SK-N-SH (cell line): ENCODE results near the gene SELENOS. TPM values are rescaled to one million over a fixed set of nuclear protein-coding genes. Genes with fewer than 3 reads are reported as not detected.

Experiments
- CTCF ChIA-PET: fragments of 300-600, 350-600 bp; formaldehyde crosslinking; extraction: SDS; loops from one replicate; lab custom pipeline; 2021; lab: Yijun Ruan, JAX
- POLR2A ChIA-PET: fragments of 350-600 bp; sonication (Branson Sonifier 250); formaldehyde crosslinking; extraction: SDS; loops from one replicate; lab custom pipeline; 2020; ENCODE audit warnings: antibody characterized with exemption, inconsistent platforms; lab: Yijun Ruan, JAX
- DNase-seq: peaks from one replicate; pipeline ENCODE4 v3.0.0; 2012
- H2AFZ ChIP-seq: fragments of 200-600 bp; sonication (generic); 2 replicates; pipeline ENCODE4 v1.8.1; 2016; ENCODE audit warnings: antibody characterized with exemption, mild to moderate bottlenecking, low read depth
- H3F3A ChIP-seq: fragments of 200-600 bp; sonication (generic); replicated peaks from 2 replicates; pipeline ENCODE3; 2016; ENCODE audit warnings: antibody characterized with exemption, mild to moderate bottlenecking; ENCODE audit not compliant: insufficient read depth
- H3K27ac ChIP-seq, 2 experiments: fragments of 200-500 bp in 1 of 2; fragments of 200-600 bp in 1 of 2; sonication (Bioruptor generic) in 1 of 2; sonication (generic), shearing (Covaris generic) in 1 of 2; 2 replicates each; pipeline versions ENCODE4 v1.5.1 to v1.6.1; 2014 to 2016; ENCODE audit warnings: low read depth in 2 of 2, inconsistent platforms in 1 of 2, low read length in 1 of 2, mild to moderate bottlenecking in 1 of 2, mixed read lengths in 1 of 2
- H3K27me3 ChIP-seq: fragments of 200-600 bp; sonication (generic), shearing (Covaris generic); 2 replicates; pipeline ENCODE4 v1.6.1; 2016; ENCODE audit warnings: mixed run types; ENCODE audit not compliant: insufficient read depth
- H3K36me3 ChIP-seq, 2 experiments: fragments of 200-500 bp in 1 of 2; fragments of 200-600 bp in 1 of 2; sonication (Bioruptor generic) in 1 of 2; sonication (generic) in 1 of 2; replicated peaks in 1 of 2; 2 replicates each; pipeline versions ENCODE3 to v1.5.1; 2014 to 2016; ENCODE audit warnings: low read length in 1 of 2, mild to moderate bottlenecking in 1 of 2; ENCODE audit not compliant: insufficient read depth in 2 of 2, control insufficient read depth in 1 of 2
- H3K4me1 ChIP-seq, 2 experiments: fragments of 200-500 bp in 1 of 2; fragments of 200-600 bp in 1 of 2; sonication (Bioruptor generic) in 1 of 2; sonication (generic), shearing (Covaris generic) in 1 of 2; 2 replicates each; pipeline versions ENCODE4 v1.5.1 to v1.6.1; 2014 to 2016; ENCODE audit warnings: low read depth in 1 of 2, low read length in 1 of 2, mixed run types in 1 of 2; ENCODE audit not compliant: insufficient read depth in 2 of 2, control insufficient read depth in 1 of 2
- H3K4me2 ChIP-seq: fragments of 200-600 bp; sonication (generic), shearing (Covaris generic); 2 replicates; pipeline ENCODE4 v1.6.1; 2017; ENCODE audit warnings: mixed run types
- H3K4me3 ChIP-seq, 2 experiments: fragments of 200-500 bp in 1 of 2; fragments of 200-600 bp in 1 of 2; sonication (Bioruptor generic) in 1 of 2; sonication (generic), shearing (Covaris generic) in 1 of 2; 2 replicates each; pipeline versions ENCODE4 v1.5.1 to v1.8.1; 2014 to 2016; ENCODE audit warnings: low read depth in 2 of 2, inconsistent platforms in 1 of 2, low read length in 1 of 2, mild to moderate bottlenecking in 1 of 2, mixed read lengths in 1 of 2, moderate library complexity in 1 of 2
- H3K79me2 ChIP-seq: fragments of 200-600 bp; sonication (generic); 2 replicates; pipeline ENCODE4 v1.8.1; 2017; ENCODE audit warnings: mild to moderate bottlenecking; ENCODE audit not compliant: insufficient read depth
- H3K9ac ChIP-seq: fragments of 200-600 bp; sonication (generic); 2 replicates; pipeline ENCODE4 v1.6.1; 2017; ENCODE audit warnings: mixed run types
- H3K9me2 ChIP-seq: fragments of 200-600 bp; sonication (generic); 2 replicates; pipeline ENCODE4 v1.6.1; 2017; ENCODE audit warnings: mixed run types
- H3K9me3 ChIP-seq: fragments of 200-600 bp; sonication (generic); 2 replicates; pipeline ENCODE4 v1.6.1; 2017; ENCODE audit warnings: mixed run types, mild to moderate bottlenecking, moderate library complexity
- H4K20me1 ChIP-seq: fragments of 200-600 bp; sonication (generic); 2 replicates; pipeline ENCODE4 v1.6.1; 2017; ENCODE audit warnings: mild to moderate bottlenecking, mixed run types; ENCODE audit not compliant: insufficient read depth
- CTCF ChIP-seq: fragments of 200-600 bp; sonication (generic); IDR thresholded peaks from 2 replicates; pipeline ENCODE4 v1.6.1; 2017; ENCODE audit warnings: antibody characterized with exemption, mild to moderate bottlenecking, moderate library complexity
- EP300 ChIP-seq, 2 experiments: IDR thresholded peaks; 2 replicates each; pipeline versions ENCODE4 v1.4.0 to v1.6.1; 2012; ENCODE audit warnings: borderline replicate concordance in 1 of 2, low read depth in 1 of 2, low read length in 1 of 2
- FOSL2 ChIP-seq: IDR thresholded peaks from 2 replicates; pipeline ENCODE4 v1.4.0; 2012; ENCODE audit warnings: low read depth, mild to moderate bottlenecking, moderate library complexity, borderline replicate concordance
- NRF1 ChIP-seq: IDR thresholded peaks from 2 replicates; pipeline ENCODE4 v1.6.1; 2012; ENCODE audit warnings: low read depth, mild to moderate bottlenecking, low read length
- RAD21 ChIP-seq: IDR thresholded peaks from 2 replicates; pipeline ENCODE4 v1.6.1; 2012; ENCODE audit warnings: mild to moderate bottlenecking, low read length
- RCOR1 ChIP-seq: fragments of 150-350 bp; IDR thresholded peaks from 2 replicates; pipeline ENCODE4 v1.6.1; 2017; ENCODE audit warnings: antibody characterized with exemption, low read length
- RFX5 ChIP-seq: IDR thresholded peaks from 2 replicates; pipeline ENCODE4 v1.6.1; 2012; ENCODE audit warnings: mild to moderate bottlenecking, improper control_type of control experiment, low read length
- RXRA ChIP-seq: IDR thresholded peaks from 2 replicates; pipeline ENCODE4 v1.4.0; 2012; ENCODE audit warnings: low read depth, mild to moderate bottlenecking, borderline replicate concordance
- SMC3 ChIP-seq: IDR thresholded peaks from 2 replicates; pipeline ENCODE4 v1.6.1; 2012; ENCODE audit warnings: low read depth, low read length, improper control_type of control experiment
- TCF12 ChIP-seq: IDR thresholded peaks from 2 replicates; pipeline ENCODE4 v1.4.0; 2012
- WGBS: methylation state at CpG from one replicate; pipeline ENCODE4 v1.1.6; 2017; ENCODE audit warnings: low lambda C conversion rate; 5-methylcytosine and 5-hydroxymethylcytosine counted together
- polyA plus RNA-seq, 3 experiments: library from polyadenylated mRNA; depleted of rRNA; stranded (reverse); fragments of >200 nt; gene quantifications; 2 replicates each; pipeline ENCODE4 v1.2.3, GENCODE V29; 2012
- TF ChIP-seq, protein P1 (sequence below): fragments of 150-350 bp; IDR thresholded peaks from 2 replicates; pipeline ENCODE4 v1.6.1; 2016; ENCODE audit warnings: mild to moderate bottlenecking, low read depth, low read length

SELENOS gene
- polyA plus RNA-seq, 1 of the 3 experiments (the other 2 are of a cell fraction) = 101 TPM

DNA sequence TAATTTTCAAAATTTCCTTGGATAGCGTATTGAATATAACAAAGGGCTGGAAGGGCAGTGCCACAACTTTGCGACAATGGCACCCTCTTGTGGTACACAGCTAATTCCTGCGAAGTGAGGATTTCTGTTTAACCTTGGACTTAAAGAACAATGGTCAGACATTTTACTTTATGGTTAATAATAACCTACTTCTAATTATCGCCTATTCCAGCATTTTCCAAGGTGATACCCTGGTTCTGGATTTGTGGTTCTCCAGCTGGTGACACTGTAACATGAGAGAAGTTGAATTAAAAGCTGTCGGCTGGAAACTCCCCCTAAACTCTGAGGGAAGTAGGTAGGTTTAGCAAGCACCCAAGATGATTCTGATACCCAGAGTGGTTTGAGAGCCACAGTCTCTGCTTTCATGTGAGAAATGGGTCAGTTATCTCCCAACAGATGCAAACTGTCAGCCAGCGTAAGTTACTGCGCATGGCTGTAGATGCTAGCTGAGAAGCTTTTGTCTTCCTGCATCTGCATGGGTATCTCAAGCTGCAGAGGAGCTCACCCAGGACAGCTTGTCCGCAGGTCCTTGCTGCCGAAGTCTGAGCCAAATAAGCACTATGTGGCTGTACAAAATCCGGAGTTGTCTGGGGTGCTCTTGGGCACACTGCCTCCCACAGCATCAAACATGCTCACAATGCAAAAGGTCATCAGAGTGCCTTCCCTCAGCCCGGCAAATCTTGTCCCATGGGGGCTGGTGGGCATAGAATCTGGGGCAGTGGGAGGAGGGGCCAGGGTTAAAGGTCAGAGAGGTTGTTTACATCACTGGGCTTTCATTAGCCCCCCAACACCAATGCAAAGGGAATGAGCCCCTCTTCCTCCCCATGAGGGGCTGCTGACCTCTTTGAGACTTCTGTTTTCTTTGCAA is 18.8 kb downstream of the SELENOS start:
- H2AFZ ChIP-seq = peak overlapping the region; percentile 80
- H3K79me2 ChIP-seq = no peaks in the 10 kb centered on the region
- H3K9me3 ChIP-seq = no peaks in the 10 kb centered on the region
- no peak overlapping the region for H3K9ac ChIP-seq
- H3F3A ChIP-seq = peaks cover 4% of the 10 kb centered on the region
- H3K4me3 ChIP-seq = peak overlapping the region in 1 of 2 experiments; percentile 34; a peak in 1 of 4 replicates
- no peak overlapping the region for H3K4me2 ChIP-seq
- peaks cover 0 to 8% of the 10 kb centered on the region in 2 experiments; a peak in 1 of 4 replicates for H3K4me1 ChIP-seq
- no peaks in the 10 kb centered on the region for H3K27me3 ChIP-seq
- H4K20me1 ChIP-seq = no peaks in the 10 kb centered on the region
- no peaks in the 10 kb centered on the region for H3K36me3 ChIP-seq
- ChIA-PET CTCF (interaction anchor here (0.7 to 12.8 kb wide), 35 partner anchors 9 to 617 kb away, joined by 3 to 190 read pairs (median 5); no protein-coding TSS in a partner anchor), POLR2A (interaction anchor here (0.6 kb wide), 2 partner anchors 11 to 133 kb away, joined by 3 to 4 read pairs; no protein-coding TSS in a partner anchor)
- H3K27ac ChIP-seq = no peak overlapping the region
- 20% methylated on average over 9 of the region's 11 CpGs for WGBS
- no peaks in the 10 kb centered on the region for H3K9me2 ChIP-seq
- TF ChIP-seq CTCF = peak; percentile 98
- TF ChIP-seq NRF1 = 0 out of 2 replicates have a peak, but pooled peaks have one; percentile 11
- no peak for TF ChIP-seq RFX5
- TF ChIP-seq, protein P1, sequence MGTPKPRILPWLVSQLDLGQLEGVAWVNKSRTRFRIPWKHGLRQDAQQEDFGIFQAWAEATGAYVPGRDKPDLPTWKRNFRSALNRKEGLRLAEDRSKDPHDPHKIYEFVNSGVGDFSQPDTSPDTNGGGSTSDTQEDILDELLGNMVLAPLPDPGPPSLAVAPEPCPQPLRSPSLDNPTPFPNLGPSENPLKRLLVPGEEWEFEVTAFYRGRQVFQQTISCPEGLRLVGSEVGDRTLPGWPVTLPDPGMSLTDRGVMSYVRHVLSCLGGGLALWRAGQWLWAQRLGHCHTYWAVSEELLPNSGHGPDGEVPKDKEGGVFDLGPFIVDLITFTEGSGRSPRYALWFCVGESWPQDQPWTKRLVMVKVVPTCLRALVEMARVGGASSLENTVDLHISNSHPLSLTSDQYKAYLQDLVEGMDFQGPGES = no peak
- peak; percentile 94 for TF ChIP-seq SMC3
- 0 out of 4 replicates have a peak, but pooled peaks of 1 of the 2 experiments have one; percentile 14 for TF ChIP-seq EP300 (IDR thresholded peaks at IDR 0.05; ENCODE audit: borderline replicate concordance in 1 of 2, low read depth in 1 of 2, low read length in 1 of 2)
- 0 out of 2 replicates have a peak, but pooled peaks have one; percentile 31 for TF ChIP-seq RCOR1
- no peak for TF ChIP-seq TCF12
- no peak for TF ChIP-seq FOSL2
- TF ChIP-seq RAD21 = peak; percentile 99
- peak; percentile 66 for DNase-seq

GRCh38 chr15:101256757-101257156 is 20.5 kb downstream of the SELENOS start:
- Histone ChIP-seq H3K9me3 (no peaks in the 10 kb centered on the region), H3K79me2 (no peaks in the 10 kb centered on the region), H3K4me2 (no peak overlapping the region), H3K9ac (no peak overlapping the region), H3K9me2 (no peaks in the 10 kb centered on the region), H4K20me1 (no peaks in the 10 kb centered on the region), H3K36me3 (no peaks in the 10 kb centered on the region), H3K4me3 (no peak overlapping the region), H3F3A (peaks cover 4% of the 10 kb centered on the region), H3K27me3 (no peaks in the 10 kb centered on the region), H3K4me1 (peaks cover 0 to 12% of the 10 kb centered on the region in 2 experiments; a peak in 2 of 4 replicates), H3K27ac (no peak overlapping the region), H2AFZ (no peak overlapping the region)
- POLR2A ChIA-PET = no interaction called here
- TF ChIP-seq CTCF = peak; percentile 58
- no peak for TF ChIP-seq RXRA
- no peak for DNase-seq
- WGBS = 87% methylated on average over 6 of the region's 6 CpGs
- CTCF ChIA-PET = interaction anchor here (1.2 to 12.8 kb wide), 10 partner anchors 11 to 328 kb away, joined by 3 to 190 read pairs (median 24); no protein-coding TSS in a partner anchor
